ENCODE data around the gene FER.

DNA sequence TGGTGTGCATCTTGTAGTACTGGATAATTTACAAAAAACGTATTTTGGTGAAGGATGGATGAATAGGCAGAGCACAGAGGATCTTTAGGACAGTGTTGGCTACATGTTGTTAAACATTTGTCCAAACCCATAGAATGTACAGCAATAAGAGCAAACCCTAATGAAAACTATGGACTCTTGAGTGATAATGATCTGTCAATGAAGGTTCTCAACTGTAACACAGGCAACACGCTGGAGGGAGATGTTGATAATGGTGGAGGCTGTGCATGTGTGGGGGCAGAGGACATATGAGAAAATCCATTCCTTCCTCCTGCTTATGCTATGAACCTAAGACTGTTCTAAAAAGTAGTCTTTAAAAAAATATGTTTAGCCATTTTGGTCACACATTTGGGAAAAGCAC is 194.0 kb downstream of the FER start:
- TF ChIP-seq BCL6 (CRISPR knock-in tag; IDR thresholded peaks at IDR 0.05) (no peak), MCM7 (IDR thresholded peaks at IDR 0.05) (no peak)
- TF ChIP-seq, protein P1, sequence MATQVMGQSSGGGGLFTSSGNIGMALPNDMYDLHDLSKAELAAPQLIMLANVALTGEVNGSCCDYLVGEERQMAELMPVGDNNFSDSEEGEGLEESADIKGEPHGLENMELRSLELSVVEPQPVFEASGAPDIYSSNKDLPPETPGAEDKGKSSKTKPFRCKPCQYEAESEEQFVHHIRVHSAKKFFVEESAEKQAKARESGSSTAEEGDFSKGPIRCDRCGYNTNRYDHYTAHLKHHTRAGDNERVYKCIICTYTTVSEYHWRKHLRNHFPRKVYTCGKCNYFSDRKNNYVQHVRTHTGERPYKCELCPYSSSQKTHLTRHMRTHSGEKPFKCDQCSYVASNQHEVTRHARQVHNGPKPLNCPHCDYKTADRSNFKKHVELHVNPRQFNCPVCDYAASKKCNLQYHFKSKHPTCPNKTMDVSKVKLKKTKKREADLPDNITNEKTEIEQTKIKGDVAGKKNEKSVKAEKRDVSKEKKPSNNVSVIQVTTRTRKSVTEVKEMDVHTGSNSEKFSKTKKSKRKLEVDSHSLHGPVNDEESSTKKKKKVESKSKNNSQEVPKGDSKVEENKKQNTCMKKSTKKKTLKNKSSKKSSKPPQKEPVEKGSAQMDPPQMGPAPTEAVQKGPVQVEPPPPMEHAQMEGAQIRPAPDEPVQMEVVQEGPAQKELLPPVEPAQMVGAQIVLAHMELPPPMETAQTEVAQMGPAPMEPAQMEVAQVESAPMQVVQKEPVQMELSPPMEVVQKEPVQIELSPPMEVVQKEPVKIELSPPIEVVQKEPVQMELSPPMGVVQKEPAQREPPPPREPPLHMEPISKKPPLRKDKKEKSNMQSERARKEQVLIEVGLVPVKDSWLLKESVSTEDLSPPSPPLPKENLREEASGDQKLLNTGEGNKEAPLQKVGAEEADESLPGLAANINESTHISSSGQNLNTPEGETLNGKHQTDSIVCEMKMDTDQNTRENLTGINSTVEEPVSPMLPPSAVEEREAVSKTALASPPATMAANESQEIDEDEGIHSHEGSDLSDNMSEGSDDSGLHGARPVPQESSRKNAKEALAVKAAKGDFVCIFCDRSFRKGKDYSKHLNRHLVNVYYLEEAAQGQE (IDR thresholded peaks at IDR 0.05; ENCODE audit: borderline replicate concordance) = no peak
- TF ChIP-seq, protein P1 (CRISPR knock-in tag; IDR thresholded peaks at IDR 0.05; ENCODE audit: low read depth) = no peak
